Erythroblast (primary cell): ENCODE data around the gene KIF26B.

Experiments
- GATA1 ChIP-seq: IDR thresholded peaks from 2 replicates; pipeline ENCODE4 v1.6.1; 2011; ENCODE audit warnings: low read depth, mild to moderate bottlenecking, control low read depth, low read length, moderate library complexity
- POLR2A ChIP-seq: IDR thresholded peaks from 2 replicates; pipeline ENCODE4 v1.6.1; 2011; ENCODE audit warnings: mild to moderate bottlenecking, low read length

- TF ChIP-seq POLR2A (no peak), GATA1 (no peak)
These were observed 290.2 kb downstream of the KIF26B start for GRCh38 chr1:245444945-245445344.
